Fibroblast of lung (primary cell): ENCODE measurements around the gene TBCA.

Experiments used
- EZH2 ChIP-seq: IDR thresholded peaks from 2 replicates; pipeline ENCODE4 v1.5.1; 2012; ENCODE audit warnings: low read length, control low read depth, mild to moderate bottlenecking; ENCODE audit errors: missing control alignments
- TF ChIP-seq, protein P1 (sequence below), 2 donors: IDR thresholded peaks in 1 of 2; conservative IDR thresholded peaks in 1 of 2; 1 replicate in 1 of 2; 2 replicates in 1 of 2; pipeline ENCODE4 v1.5.1; 2011 to 2012; ENCODE audit warnings: low read length in 2 of 2, control low read depth in 1 of 2, inconsistent platforms in 1 of 2, low read depth in 1 of 2, mild to moderate bottlenecking in 1 of 2

DNA sequence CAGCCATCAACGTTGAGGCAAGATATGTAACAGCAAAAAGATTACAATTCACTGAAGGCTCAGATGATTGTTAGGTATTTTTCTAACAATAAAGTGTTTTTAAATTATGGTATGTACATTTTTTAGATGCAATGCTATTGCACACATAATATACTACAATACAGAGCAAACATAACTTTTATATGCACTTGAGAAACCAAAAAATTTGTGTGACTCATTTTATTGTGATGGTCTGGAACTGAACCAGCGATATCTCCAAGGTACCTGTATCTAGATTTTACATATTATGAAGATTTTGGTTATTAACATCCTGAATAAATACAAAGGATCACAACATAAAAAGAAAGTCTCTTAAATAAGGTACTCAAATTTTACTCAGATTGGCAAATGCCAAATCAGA is 41.3 kb downstream of the TBCA start:
- TF ChIP-seq, protein P1, sequence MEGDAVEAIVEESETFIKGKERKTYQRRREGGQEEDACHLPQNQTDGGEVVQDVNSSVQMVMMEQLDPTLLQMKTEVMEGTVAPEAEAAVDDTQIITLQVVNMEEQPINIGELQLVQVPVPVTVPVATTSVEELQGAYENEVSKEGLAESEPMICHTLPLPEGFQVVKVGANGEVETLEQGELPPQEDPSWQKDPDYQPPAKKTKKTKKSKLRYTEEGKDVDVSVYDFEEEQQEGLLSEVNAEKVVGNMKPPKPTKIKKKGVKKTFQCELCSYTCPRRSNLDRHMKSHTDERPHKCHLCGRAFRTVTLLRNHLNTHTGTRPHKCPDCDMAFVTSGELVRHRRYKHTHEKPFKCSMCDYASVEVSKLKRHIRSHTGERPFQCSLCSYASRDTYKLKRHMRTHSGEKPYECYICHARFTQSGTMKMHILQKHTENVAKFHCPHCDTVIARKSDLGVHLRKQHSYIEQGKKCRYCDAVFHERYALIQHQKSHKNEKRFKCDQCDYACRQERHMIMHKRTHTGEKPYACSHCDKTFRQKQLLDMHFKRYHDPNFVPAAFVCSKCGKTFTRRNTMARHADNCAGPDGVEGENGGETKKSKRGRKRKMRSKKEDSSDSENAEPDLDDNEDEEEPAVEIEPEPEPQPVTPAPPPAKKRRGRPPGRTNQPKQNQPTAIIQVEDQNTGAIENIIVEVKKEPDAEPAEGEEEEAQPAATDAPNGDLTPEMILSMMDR (conservative IDR thresholded peaks at IDR 0.05 in 1 of 2, IDR thresholded peaks at IDR 0.05 in 1 of 2; ENCODE audit: low read depth in 1 of 2, low read length in 2 of 2): no peak
- no peak for TF ChIP-seq EZH2
